KMS-11 (cell line): Measurements from ENCODE around the gene ZNF287.

ENCODE experiments used
- H2AFZ ChIP-seq: fragments of 200-600 bp; sonication (generic); 2 replicates; pipeline ENCODE4 v1.6.1; 2016; ENCODE audit warnings: antibody characterized with exemption, mixed run types, low read depth
- H3K27ac ChIP-seq: fragments of 200-600 bp; sonication (generic); 2 replicates; pipeline ENCODE4 v1.6.1; 2016; ENCODE audit warnings: mild to moderate bottlenecking, mixed run types
- H3K27me3 ChIP-seq: fragments of 200-600 bp; sonication (generic); 2 replicates; pipeline ENCODE4 v1.6.1; 2017; ENCODE audit warnings: mild to moderate bottlenecking, low read depth, mixed run types, moderate library complexity; ENCODE audit not compliant: insufficient read depth
- H3K36me3 ChIP-seq: fragments of 200-600 bp; sonication (generic); 2 replicates; pipeline ENCODE4 v1.6.1; 2017; ENCODE audit warnings: mild to moderate bottlenecking, mixed run types; ENCODE audit not compliant: insufficient read depth
- H3K4me1 ChIP-seq: fragments of 200-600 bp; sonication (generic); 2 replicates; pipeline ENCODE4 v1.6.1; 2016; ENCODE audit warnings: mild to moderate bottlenecking, low read depth, mixed run types; ENCODE audit not compliant: poor library complexity, severe bottlenecking
- H3K4me2 ChIP-seq: fragments of 200-600 bp; sonication (generic); 2 replicates; pipeline ENCODE4 v1.7.0; 2016; ENCODE audit warnings: mild to moderate bottlenecking, mixed run types
- H3K4me3 ChIP-seq: fragments of 200-600 bp; sonication (generic); IDR thresholded peaks from 2 replicates; pipeline ENCODE4 v1.6.1; 2017; ENCODE audit warnings: low read depth, low read length, mixed read lengths; ENCODE audit not compliant: insufficient read depth
- H3K79me2 ChIP-seq: fragments of 200-600 bp; sonication (generic); 2 replicates; pipeline ENCODE4 v1.6.1; 2016; ENCODE audit warnings: low read depth, mixed run types; ENCODE audit not compliant: insufficient read depth
- H3K9ac ChIP-seq: fragments of 200-600 bp; sonication (generic); 2 replicates; pipeline ENCODE4 v1.6.1; 2016; ENCODE audit warnings: mild to moderate bottlenecking, mixed run types
- H4K20me1 ChIP-seq: fragments of 200-600 bp; sonication (generic); 2 replicates; pipeline ENCODE4 v1.6.1; 2016; ENCODE audit warnings: mild to moderate bottlenecking, mixed run types; ENCODE audit not compliant: insufficient read depth
- CTCF ChIP-seq: fragments of 200-600 bp; sonication (generic); conservative IDR thresholded peaks from 2 replicates; pipeline ENCODE4 v1.6.1; 2017; ENCODE audit warnings: low read depth, mild to moderate bottlenecking, antibody characterized with exemption, low read length, moderate library complexity, mixed read lengths

ZNF287 gene

GRCh38 chr17:16507918-16508533 is 61.0 kb downstream of the ZNF287 start:
- H3K27me3 ChIP-seq: no peaks in the 10 kb centered on the region
- H3K4me2 ChIP-seq: no peak overlapping the region
- no peak overlapping the region for H3K9ac ChIP-seq
- no peaks in the 10 kb centered on the region for H3K4me1 ChIP-seq
- no peaks in the 10 kb centered on the region for H3K36me3 ChIP-seq
- no peak overlapping the region for H2AFZ ChIP-seq
- no peaks in the 10 kb centered on the region for H3K79me2 ChIP-seq
- no peaks in the 10 kb centered on the region for H4K20me1 ChIP-seq
- H3K27ac ChIP-seq: no peak overlapping the region
- TF ChIP-seq CTCF: no peak
- no peak overlapping the region for H3K4me3 ChIP-seq

GRCh38 chr17:16506188-16506587 is 62.8 kb downstream of the ZNF287 start:
- Histone ChIP-seq H3K27me3 (no peaks in the 10 kb centered on the region), H3K4me1 (no peaks in the 10 kb centered on the region), H3K9ac (no peak overlapping the region), H3K4me2 (no peak overlapping the region), H4K20me1 (no peaks in the 10 kb centered on the region), H2AFZ (no peak overlapping the region), H3K79me2 (no peaks in the 10 kb centered on the region), H3K36me3 (no peaks in the 10 kb centered on the region), H3K4me3 (no peak overlapping the region), H3K27ac (no peak overlapping the region)
- no peak for TF ChIP-seq CTCF

DNA sequence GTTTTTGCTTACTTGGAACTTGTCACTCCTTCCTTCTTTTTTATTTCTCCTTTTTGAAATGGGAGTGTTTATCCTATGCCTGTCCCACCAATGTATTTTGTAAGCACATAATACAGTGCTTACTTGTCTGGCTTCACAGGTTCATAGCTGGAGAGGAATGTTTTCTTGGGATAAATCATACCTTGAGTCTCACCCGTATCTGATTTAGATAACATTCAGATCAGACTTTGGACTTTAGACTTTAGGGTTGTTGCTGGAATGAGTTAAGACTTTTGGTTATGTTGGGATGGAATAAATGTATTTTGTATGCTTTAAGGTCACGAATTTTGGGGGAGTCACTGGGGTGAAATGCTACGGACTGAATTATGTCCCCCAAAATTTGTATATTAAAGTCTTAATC is 64.0 kb downstream of the ZNF287 start:
- Histone ChIP-seq H3K9ac (no peak overlapping the region), H3K4me3 (no peak overlapping the region), H3K27me3 (no peaks in the 10 kb centered on the region), H4K20me1 (no peaks in the 10 kb centered on the region), H2AFZ (no peak overlapping the region), H3K36me3 (no peaks in the 10 kb centered on the region), H3K79me2 (no peaks in the 10 kb centered on the region), H3K27ac (no peak overlapping the region), H3K4me2 (no peak overlapping the region), H3K4me1 (no peaks in the 10 kb centered on the region)
- TF ChIP-seq CTCF: no peak
